ENCODE data around the gene ATXN7.

The ATXN7 gene

DNA sequence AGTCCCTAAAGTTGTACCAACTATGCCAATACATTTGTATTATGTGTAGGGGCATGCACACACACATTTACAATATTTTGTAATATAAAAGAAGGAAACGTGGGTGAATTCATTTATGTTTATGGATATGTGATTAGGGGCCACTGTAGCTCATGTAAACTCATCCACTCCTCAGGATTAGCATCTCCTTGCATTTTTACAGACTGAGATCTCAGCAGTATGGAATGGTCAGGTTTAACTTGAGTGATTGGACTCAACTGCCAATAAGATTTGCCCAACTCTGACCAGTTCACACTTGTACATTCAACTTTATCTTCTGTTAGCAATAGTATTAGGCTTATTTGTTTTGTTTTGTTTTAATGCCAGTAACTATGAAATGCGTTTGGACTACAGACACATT is 123.2 kb downstream of the ATXN7 start:
- DNase-seq = no peak

DNA sequence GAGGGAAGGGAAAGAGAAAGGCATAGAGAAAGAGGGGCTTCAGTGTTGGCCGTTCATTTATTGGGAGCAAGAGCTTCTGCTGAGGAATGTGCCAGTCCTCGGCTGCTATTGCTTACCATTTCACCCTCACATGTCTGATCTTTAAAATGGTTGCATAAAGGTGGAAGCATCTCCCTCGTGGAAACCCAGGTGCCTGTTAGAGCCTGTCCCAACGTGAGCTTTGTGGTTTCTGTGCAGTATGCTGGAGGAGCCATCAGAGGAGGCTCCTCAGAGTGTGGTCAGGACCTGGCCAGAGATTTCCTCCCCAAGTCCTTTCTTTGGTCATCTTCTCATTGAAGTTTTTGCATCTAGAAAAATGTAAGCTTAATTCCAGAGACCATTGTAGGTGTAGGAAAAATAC is 125.3 kb downstream of the ATXN7 start:
- no peak for DNase-seq

DNA sequence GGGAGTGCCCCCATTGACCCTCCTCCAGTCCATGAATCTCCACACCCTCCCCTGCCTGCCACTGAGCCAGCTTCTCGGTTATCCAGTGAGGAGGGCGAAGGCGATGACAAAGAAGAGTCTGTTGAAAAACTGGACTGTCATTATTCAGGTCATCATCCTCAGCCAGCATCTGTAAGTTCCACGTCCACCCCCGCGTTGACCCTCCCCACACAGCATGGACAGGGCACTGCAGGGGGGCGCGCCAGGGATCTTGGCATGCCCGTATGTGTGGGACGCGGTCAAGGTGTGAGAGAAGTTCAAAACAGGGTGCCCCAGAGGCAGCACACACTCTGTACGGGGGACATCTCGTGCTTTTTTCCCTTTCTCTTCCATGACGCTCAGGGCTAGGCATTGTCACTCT is 126.5 kb downstream of the ATXN7 start:
- DNase-seq = no peak

DNA sequence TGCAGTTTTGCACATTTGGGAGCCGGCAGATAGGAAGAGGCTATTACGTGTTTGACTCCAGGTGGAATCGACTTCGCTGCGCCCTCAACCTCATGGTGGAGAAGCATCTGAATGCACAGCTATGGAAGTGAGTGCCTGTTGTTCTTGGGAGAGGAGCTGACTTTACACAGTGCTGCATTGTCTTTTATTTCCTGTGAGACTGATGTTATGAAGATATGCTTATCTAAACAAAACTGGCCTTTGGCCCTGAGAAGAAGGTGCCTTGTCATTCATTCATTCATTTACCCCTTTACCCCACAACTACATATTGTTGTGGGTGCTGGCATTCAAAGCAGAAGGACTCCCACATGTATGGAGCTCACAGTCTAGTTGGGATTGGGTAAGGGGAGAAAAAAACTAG is 127.1 kb downstream of the ATXN7 start:
- no peak for DNase-seq

GRCh38 chr3:63991666-63992065 is 128.0 kb downstream of the ATXN7 start:
- DNase-seq = no peak

- no peak for DNase-seq
Observed at GRCh38 chr3:63992516-63993209, 129.0 kb downstream of the ATXN7 start.

- DNase-seq = peak; percentile 7
Observed at GRCh38 chr3:63993653-63994079, 130.0 kb downstream of the ATXN7 start.

DNA sequence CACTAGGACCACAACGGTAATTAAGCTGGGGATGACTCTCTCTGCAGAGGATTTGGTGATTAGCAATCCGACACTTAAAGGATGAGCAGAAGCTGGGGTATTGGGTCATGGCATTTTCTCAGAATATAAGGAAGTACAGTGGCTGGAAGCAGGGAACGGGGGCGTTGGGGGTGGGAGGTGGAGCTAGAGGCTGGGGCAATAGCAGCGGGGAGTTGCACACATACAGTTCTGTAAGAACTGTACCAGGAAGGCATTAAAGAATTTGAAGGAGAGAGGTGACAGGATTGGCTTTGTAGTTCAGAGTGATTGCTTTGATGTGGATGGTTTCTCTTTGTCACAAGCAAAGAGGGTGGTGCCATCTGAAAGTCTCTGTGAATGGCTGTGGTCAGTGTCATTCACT is 131.4 kb downstream of the ATXN7 start:
- DNase-seq = no peak

GRCh38 chr3:63998852-63999754 is 135.4 kb downstream of the ATXN7 start:
- no peak for DNase-seq

- no peak for DNase-seq
Observed at GRCh38 chr3:64000453-64001055, 136.9 kb downstream of the ATXN7 start.

- DNase-seq = no peak
Observed at GRCh38 chr3:64002233-64002632, 138.6 kb downstream of the ATXN7 start.

DNA sequence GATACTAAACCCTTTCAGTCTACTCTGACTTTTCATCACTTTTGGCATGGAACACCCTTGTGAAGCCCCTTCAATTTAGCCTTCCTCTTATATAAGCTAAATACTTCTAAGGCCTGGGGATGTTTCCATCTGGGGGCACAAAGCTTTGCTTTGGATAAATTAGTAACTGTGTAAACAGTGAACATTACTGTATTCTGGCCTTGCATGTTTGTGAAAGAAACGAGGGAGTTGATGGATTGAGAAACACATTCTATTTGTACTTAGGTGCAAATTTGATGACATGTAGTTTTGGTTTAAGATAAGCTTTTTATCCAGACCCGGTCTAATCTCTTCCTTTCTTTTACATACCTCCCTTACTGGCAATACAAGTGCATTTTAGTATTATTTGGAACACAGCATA is 139.9 kb downstream of the ATXN7 start:
- no peak for DNase-seq

DNA sequence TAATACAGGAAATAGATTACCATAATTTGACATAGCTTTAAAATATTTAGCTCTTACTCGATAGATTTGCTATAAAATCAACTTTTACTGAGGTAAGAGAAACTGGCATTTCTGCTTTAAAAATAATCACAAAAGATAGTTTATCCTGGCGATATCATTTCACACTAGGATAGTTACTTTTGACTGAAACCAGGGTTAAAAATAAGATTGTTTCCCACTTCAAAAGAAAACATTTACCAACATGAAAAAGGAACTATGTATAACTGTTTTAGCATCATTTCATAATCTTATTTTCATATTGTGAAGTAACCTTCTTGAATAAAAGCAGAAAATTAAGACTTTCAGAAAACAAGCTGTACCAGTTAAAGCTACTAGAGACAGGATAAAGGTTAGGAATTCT is 144.3 kb downstream of the ATXN7 start:
- DNase-seq = no peak

DNA sequence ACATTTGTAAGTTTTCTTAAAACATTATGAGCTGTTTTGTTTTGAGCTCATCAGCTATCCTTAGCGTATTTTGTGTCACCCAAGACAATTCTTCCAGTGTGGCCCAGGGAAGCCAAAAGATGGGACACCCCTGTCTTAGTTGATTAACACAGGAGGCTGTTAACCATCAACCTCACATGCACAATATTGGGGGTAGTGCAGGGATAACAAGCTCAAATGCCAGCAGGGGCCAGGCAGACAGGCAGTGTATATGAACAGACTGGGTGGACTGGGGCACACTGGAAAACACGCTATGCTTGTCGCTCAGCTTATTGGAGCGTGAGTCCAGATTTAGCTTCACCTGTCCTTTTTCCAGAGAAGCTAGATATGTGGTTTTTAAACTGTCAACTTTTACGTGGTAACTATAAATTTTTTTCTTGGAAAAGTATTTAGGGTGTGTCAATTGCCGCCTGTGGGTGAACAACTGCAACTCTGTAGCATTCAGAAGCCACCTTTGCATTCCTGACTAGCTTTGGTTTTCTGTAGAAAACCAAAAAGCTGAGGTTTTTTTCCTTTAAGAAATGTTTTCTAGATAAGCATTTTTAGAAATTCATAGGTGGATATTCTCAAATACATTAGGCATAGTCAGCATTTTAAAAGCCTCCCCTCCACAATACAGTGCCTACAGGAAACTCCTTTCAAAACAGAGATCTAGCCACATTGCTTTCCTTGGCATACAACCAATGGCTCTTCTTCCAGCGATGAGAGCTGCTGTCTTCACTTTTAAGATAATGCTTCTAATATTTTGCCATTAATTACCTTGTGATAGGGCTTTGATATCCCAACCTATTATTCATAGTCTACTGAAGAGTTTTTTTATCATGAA is 145.1 kb downstream of the ATXN7 start:
- DNase-seq = no peak

DNA sequence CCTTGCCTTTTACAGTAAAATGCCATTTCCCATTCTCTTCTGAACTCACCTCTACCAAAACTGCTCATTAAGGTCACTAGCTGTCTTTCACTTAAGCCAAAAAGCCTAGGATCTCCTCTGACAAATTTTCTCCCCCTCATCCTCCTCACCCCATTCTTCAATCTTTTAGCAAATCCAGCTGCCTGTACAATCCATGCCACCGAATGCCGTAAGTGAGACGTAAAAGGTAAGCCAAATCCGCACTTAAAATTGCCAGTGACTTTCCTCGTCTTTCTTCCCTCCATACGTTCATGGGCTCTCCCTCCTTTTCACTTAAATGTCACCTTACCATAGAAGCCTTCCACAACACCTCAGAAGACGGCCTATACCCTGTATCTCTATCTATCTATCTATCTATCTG is 145.9 kb downstream of the ATXN7 start:
- no peak for DNase-seq

DNA sequence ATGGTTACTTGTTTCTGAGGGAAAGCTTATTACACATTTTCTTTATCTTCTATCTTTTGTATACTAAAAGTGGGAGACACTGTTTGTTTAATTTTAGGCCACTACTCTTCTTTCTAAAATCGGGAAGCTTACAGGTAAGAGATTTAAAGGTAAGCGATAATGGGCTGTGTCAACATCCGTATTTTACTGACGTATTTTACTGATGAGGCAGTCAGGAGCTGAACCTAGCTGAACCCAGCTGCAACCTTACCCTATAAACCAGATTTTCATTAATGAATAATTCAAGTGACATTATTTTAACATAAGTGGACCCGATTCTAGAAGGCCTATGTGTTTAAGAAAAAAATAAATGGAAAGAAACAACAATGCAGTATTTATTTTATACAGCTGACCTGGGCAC is 146.5 kb downstream of the ATXN7 start:
- no peak for DNase-seq

DNA sequence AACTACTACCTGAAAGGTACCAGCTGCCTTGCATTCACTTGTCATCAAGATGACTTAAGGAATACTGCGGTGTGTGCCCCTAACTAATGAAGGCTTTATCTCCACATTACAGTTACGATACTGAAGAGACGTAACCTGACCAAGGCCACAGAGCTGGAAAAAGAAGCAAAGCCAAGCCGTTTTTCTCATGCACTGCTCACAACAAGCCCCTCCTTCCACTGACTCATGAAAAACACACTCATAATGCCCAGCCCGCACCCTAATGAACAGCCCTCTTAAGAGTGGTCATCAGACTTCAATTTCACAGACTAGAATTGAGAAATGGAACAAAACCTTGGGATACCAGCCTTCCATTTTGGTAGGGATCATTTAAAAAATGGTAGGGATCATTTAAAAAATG is 148.0 kb downstream of the ATXN7 start:
- no peak for DNase-seq

DNA sequence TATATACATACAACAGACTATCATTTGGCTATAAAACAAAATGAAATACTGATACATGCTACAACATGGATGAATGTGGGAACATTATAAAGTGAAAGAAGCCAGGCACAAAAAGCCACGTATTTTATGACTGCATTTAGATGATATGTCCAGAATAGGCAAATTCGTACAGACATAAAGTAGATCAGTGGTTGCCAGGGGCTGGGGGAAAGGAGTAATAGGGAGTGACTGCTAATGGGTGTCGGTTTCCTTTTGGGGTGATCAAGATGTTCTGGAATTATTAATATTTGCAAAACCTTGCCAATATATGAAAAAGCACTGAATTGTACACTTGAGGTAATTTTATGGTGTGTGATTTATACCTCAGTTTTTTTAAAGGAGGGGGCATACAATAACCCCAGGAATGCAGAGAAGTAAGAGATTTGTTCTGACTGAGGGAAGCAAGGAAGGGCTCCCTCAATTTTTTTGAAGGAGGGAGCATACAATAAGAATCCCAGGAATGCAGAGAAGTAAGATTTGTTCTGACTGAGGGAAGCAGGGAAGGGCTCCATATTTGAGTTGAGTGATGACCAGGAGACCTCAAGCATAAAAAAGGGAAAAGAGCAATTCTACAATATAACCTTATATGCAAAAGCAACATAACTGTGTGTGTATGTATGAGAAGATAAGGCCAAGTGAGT is 153.4 kb downstream of the ATXN7 start:
- no peak for DNase-seq

DNA sequence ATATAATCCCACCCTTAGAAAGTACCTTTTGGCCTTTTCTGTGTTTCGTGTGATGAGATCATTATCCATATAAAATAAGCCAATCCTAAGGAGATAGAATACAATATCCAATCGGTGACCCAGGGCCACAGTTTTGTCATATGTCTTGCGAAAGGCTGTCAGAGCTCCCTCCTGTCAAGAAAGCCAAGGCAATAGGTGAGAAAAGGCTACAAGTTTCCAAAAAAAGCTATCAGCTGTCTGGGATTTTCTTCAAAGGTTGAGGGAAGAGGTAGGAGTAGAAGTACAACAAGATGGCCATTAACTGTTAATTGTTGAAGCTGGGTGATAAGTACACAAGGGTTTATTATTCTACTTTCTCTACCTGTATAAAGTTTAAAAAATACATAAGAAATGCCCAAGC is 155.6 kb downstream of the ATXN7 start:
- no peak for DNase-seq

DNA sequence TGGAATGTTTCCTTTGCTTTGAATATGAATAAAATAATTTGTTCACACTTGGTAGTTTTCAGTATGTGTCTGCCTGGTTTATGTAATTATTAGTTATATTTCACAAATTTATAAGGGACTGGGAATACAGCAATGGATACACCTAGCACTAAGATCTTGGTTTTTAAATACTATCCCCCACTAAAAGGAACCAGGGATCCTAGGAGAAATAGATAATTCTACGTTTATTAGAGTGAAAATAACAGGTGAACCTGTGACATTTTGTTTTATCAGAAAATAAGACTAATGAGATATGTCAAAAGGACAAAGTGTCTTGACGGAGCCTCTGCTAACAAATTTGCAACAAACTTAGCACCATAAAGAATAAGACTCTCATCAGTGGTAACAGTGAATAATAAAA is 156.2 kb downstream of the ATXN7 start:
- DNase-seq = no peak

DNA sequence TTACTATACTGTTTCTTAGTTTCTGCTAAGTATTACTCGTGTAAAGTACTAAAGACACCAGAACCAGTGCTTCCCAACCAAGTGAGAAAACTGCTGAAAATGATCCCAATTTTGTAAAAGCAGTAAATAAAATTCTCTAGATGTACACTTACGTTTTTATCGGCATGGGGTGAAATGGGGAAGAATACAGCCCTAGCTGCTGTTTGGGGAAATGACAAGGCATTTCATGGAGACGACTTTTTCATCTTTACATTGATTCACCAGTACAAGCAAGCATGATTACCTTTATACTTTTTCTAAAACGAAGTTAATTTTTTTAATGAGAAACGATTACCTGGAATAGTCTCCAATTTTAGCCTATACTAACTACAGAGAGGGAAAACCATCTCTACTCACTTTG is 158.3 kb downstream of the ATXN7 start:
- DNase-seq = no peak

GRCh38 chr3:64022451-64023186 is 159.0 kb downstream of the ATXN7 start:
- no peak for DNase-seq
